Loucy (cell line): ENCODE data around the gene TAB2.

Experiments
- H2AFZ ChIP-seq: fragments of 200-600 bp; sonication (generic); 2 replicates; pipeline ENCODE4 v1.6.0; 2016; ENCODE audit warnings: antibody characterized with exemption, mild to moderate bottlenecking, low read length, moderate library complexity
- H3F3A ChIP-seq: fragments of 200-600 bp; 2 replicates; pipeline ENCODE4 v1.6.0; 2016; ENCODE audit warnings: antibody characterized with exemption, low read depth, mild to moderate bottlenecking
- H3K27me3 ChIP-seq: fragments of 200-600 bp; sonication (generic); 2 replicates; pipeline ENCODE4 v1.6.1; 2014; ENCODE audit warnings: low read length, mild to moderate bottlenecking; ENCODE audit not compliant: insufficient read depth, poor library complexity, severe bottlenecking
- H3K36me3 ChIP-seq: fragments of 200-600 bp; sonication (generic); 2 replicates; pipeline ENCODE4 v1.6.1; 2016; ENCODE audit warnings: low read length; ENCODE audit not compliant: insufficient read depth
- H3K4me1 ChIP-seq: fragments of 200-600 bp; sonication (generic); 2 replicates; pipeline ENCODE4 v1.5.1; 2014; ENCODE audit warnings: low read length, mild to moderate bottlenecking; ENCODE audit not compliant: insufficient read depth, poor library complexity, severe bottlenecking
- H3K4me2 ChIP-seq: fragments of 200-600 bp; sonication (generic); 2 replicates; pipeline ENCODE4 v1.6.0; 2014; ENCODE audit warnings: antibody characterized with exemption, low read length, low read depth, mild to moderate bottlenecking; ENCODE audit not compliant: poor library complexity, severe bottlenecking
- H3K4me3 ChIP-seq: fragments of 200-600 bp; sonication (generic); 2 replicates; pipeline ENCODE4 v1.5.1; 2014; ENCODE audit warnings: low read length, mild to moderate bottlenecking, mixed read lengths; ENCODE audit not compliant: poor library complexity, severe bottlenecking
- H3K79me2 ChIP-seq: fragments of 200-600 bp; sonication (generic); 2 replicates; pipeline ENCODE4 v1.6.1; 2014; ENCODE audit warnings: low read length; ENCODE audit not compliant: insufficient read depth
- H3K9ac ChIP-seq: fragments of 200-600 bp; sonication (generic); 2 replicates; pipeline ENCODE4 v1.6.0; 2014; ENCODE audit warnings: mild to moderate bottlenecking, low read depth, low read length, moderate library complexity; ENCODE audit not compliant: poor library complexity, severe bottlenecking
- H3K9me2 ChIP-seq: fragments of 200-600 bp; sonication (generic); replicated peaks from 2 replicates; pipeline ENCODE4 v1.6.1; 2016; ENCODE audit warnings: low read depth, low read length, mixed read lengths
- H3K9me3 ChIP-seq: fragments of 200-600 bp; sonication (generic); 2 replicates; pipeline ENCODE4 v1.6.1; 2014; ENCODE audit warnings: mild to moderate bottlenecking, antibody characterized with exemption, low read length, low read depth; ENCODE audit not compliant: insufficient read depth
- H4K20me1 ChIP-seq: fragments of 200-600 bp; sonication (generic); 2 replicates; pipeline ENCODE4 v1.6.0; 2014; ENCODE audit warnings: antibody characterized with exemption, low read length, mild to moderate bottlenecking; ENCODE audit not compliant: insufficient read depth, poor library complexity, severe bottlenecking
- EZH2phosphoT487 ChIP-seq: fragments of 200-600 bp; IDR thresholded peaks from 2 replicates; pipeline ENCODE4 v1.6.1; 2018; ENCODE audit warnings: antibody characterized with exemption, mild to moderate bottlenecking, moderate library complexity, borderline replicate concordance
- TF ChIP-seq, protein P1 (sequence below): fragments of 200-600 bp; sonication (generic); conservative IDR thresholded peaks from 2 replicates; pipeline ENCODE4 v1.5.1; 2014; ENCODE audit warnings: mild to moderate bottlenecking, antibody characterized with exemption, low read length

TAB2 gene

DNA sequence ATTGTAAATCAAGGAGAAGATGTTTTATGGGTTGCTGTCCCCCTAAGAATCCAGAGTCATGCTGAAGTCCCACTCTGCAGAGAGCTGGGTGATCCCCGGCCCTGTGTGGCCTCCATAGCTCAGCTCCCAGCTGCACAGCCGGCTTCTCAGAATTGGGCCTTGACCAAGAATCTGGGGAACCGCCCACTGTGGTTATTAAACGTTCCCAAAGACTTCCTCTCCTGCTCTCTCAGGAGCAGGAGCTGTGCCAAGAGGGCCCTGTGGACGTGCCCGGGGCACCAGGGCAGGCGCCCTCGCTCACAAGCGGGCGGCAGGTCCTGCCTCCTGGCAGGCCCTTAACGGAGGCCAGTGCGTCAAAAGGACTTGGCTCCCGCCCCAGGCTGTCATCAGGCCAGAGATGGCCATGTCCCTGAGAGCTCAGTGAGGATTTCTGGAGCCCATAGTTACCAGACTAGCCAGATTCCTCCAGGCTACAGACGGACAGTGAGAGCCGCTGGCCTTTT, 136.9 kb downstream of the TAB2 start:
- H3K9ac ChIP-seq: no peak overlapping the region
- no peaks in the 10 kb centered on the region for H3F3A ChIP-seq
- no peaks in the 10 kb centered on the region for H3K36me3 ChIP-seq
- H3K27me3 ChIP-seq: no peaks in the 10 kb centered on the region
- no peak overlapping the region for H3K4me2 ChIP-seq
- no peaks in the 10 kb centered on the region for H3K9me2 ChIP-seq
- no peaks in the 10 kb centered on the region for H3K9me3 ChIP-seq
- no peaks in the 10 kb centered on the region for H3K4me1 ChIP-seq
- no peaks in the 10 kb centered on the region for H4K20me1 ChIP-seq
- no peak overlapping the region for H2AFZ ChIP-seq
- H3K4me3 ChIP-seq: no peak overlapping the region
- TF ChIP-seq EZH2phosphoT487: no peak
- TF ChIP-seq, protein P1, sequence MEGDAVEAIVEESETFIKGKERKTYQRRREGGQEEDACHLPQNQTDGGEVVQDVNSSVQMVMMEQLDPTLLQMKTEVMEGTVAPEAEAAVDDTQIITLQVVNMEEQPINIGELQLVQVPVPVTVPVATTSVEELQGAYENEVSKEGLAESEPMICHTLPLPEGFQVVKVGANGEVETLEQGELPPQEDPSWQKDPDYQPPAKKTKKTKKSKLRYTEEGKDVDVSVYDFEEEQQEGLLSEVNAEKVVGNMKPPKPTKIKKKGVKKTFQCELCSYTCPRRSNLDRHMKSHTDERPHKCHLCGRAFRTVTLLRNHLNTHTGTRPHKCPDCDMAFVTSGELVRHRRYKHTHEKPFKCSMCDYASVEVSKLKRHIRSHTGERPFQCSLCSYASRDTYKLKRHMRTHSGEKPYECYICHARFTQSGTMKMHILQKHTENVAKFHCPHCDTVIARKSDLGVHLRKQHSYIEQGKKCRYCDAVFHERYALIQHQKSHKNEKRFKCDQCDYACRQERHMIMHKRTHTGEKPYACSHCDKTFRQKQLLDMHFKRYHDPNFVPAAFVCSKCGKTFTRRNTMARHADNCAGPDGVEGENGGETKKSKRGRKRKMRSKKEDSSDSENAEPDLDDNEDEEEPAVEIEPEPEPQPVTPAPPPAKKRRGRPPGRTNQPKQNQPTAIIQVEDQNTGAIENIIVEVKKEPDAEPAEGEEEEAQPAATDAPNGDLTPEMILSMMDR: no peak
- no peaks in the 10 kb centered on the region for H3K79me2 ChIP-seq

DNA sequence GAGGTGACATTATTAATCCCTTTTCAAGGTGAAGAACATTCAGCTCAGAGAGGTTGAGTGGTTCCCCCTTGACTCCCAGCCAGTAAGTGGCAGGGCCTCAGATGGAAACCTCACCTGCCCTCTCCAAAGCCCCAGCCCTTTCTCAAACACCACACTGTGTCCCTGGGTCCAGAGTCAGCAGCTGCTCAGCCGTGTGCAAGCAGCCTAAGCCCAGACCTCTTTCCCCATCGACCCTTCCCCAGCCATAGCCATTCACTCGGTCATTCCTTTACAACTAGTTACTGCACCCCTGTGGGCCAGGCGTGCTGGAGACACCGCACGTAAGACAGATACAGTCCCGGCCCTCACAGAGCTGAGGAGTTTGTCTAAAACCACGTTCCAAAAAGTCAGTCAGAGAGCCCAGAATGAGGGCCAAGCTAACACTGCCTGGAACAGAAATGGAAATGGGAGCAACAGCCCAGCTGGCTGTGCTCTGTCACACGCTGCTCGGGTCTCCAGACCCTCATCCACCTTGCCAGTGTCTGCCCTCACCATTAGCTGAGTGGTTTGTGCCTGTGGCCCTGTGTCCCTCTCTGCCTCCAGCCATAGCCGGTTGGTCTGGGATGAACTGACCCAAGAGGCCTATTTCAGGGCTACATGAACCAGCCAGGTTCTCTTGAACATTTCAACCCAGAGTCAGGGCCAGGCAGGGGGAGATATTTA, 137.7 kb downstream of the TAB2 start:
- no peaks in the 10 kb centered on the region for H3K9me3 ChIP-seq
- no peak for TF ChIP-seq EZH2phosphoT487
- TF ChIP-seq, protein P1: no peak
- H3K4me2 ChIP-seq: no peak overlapping the region
- H3K4me3 ChIP-seq: no peak overlapping the region
- H3K79me2 ChIP-seq: no peaks in the 10 kb centered on the region
- no peaks in the 10 kb centered on the region for H3K36me3 ChIP-seq
- H3F3A ChIP-seq: no peaks in the 10 kb centered on the region
- H2AFZ ChIP-seq: no peak overlapping the region
- H3K9ac ChIP-seq: no peak overlapping the region
- H3K27me3 ChIP-seq: no peaks in the 10 kb centered on the region
- H3K4me1 ChIP-seq: no peaks in the 10 kb centered on the region
- no peaks in the 10 kb centered on the region for H3K9me2 ChIP-seq
- H4K20me1 ChIP-seq: no peaks in the 10 kb centered on the region

DNA sequence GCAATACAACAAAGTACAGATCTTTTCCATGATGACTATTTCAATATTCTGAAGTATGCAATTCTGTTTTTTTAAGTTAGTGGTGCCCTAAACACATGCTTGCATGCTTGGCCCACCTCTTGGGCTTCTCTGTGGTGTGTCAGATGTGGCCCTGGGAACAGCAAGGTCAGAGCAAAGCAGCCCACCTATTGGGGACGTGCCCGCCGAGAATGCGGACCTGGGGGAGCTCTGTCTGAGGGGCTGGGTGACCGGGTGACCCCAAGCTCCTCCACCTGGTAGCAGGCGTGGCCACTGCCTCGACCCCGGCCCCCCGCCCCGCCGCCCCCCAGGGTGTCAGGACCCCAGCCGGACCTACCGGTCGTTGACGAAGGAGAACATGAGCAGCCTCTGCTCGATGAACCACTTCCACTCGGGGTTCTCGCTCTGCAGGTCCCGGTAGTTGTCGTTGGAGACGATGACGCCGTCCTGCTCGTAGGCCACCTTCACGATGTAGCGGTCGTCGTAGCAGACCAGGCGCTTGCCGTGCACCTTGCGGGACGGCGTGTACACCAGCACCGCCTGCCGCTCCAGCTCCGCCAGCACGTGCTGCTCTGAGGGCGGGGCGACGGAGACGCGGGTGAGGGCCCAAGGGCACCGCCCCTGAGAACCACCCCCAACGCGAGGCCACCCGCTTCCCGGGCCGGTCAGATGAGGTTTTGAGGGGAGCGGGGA, 139.0 kb downstream of the TAB2 start:
- no peak overlapping the region for H3K4me2 ChIP-seq
- no peaks in the 10 kb centered on the region for H4K20me1 ChIP-seq
- H3F3A ChIP-seq: no peaks in the 10 kb centered on the region
- H3K79me2 ChIP-seq: no peaks in the 10 kb centered on the region
- no peaks in the 10 kb centered on the region for H3K9me2 ChIP-seq
- no peaks in the 10 kb centered on the region for H3K4me1 ChIP-seq
- no peaks in the 10 kb centered on the region for H3K27me3 ChIP-seq
- no peaks in the 10 kb centered on the region for H3K9me3 ChIP-seq
- H2AFZ ChIP-seq: no peak overlapping the region
- no peak overlapping the region for H3K4me3 ChIP-seq
- H3K9ac ChIP-seq: no peak overlapping the region
- TF ChIP-seq EZH2phosphoT487: no peak
- TF ChIP-seq, protein P1: no peak
- no peaks in the 10 kb centered on the region for H3K36me3 ChIP-seq
